GM23248 (cell line): ENCODE results near the gene NTRK2.

Source experiments
- EZH2 ChIP-seq: fragments of 200-600 bp; sonication (generic); IDR thresholded peaks from 2 replicates; pipeline ENCODE4 v1.6.1; 2018; ENCODE audit warnings: antibody characterized with exemption, mild to moderate bottlenecking; ENCODE audit not compliant: insufficient read depth, poor library complexity, severe bottlenecking
- EZH2phosphoT487 ChIP-seq: fragments of 200-600 bp; sonication (generic); IDR thresholded peaks from 2 replicates; pipeline ENCODE4 v1.6.1; 2018; ENCODE audit warnings: antibody characterized with exemption, moderate library complexity, mild to moderate bottlenecking, low read depth; ENCODE audit not compliant: insufficient read depth

GRCh38 chr9:84943482-84944050 lies 274.0 kb downstream of the NTRK2 start:
- TF ChIP-seq EZH2: no peak
- no peak for TF ChIP-seq EZH2phosphoT487
